ENCODE measurements around the gene ACOX3. TPM values are rescaled to one million over a fixed set of nuclear protein-coding genes. Genes with fewer than 3 reads are reported as not detected.
"Not testable (repeated sequence)": the region's sequence is repeated elsewhere in the genome, so short reads cannot be mapped to it uniquely, and the experiment has no call there.

The ACOX3 gene
- total RNA-seq (10 to 100 TPM; 14.8 to 17.3 TPM), polyA plus RNA-seq (10 to 100 TPM in 2 of 3 donors, 1 to 10 TPM in 1; 9.5 to 14.3 (median 11.4) TPM), total RNA-seq (10.3 to 18.9 (median 15.5) reads per million in 6 experiments)

- peaks cover 40 to 89% (median 86%) of the 10 kb centered on the region in 4 donors for H3K4me1 Mint-ChIP-seq
- ATAC-seq (peak; percentile 91 to 93), DNase-seq (peak; percentile 90 to 99 (median 96))
- peak within 1 kb of the TSS; percentile 94 to 100 (median 98) for H3K4me3 Mint-ChIP-seq
- POLR2A ChIA-PET, result interaction anchor here (0.7 to 1.8 kb wide), 4 partner anchors 10 to 1532 kb away, joined by 3 to 30 read pairs (median 4); partner anchors contain the start of gene TBC1D14
- no peaks in the 10 kb centered on the region for H3K9me3 Mint-ChIP-seq
- peak within 1 kb of the TSS; percentile 98 to 100 (median 99) for H3K27ac Mint-ChIP-seq
- peaks cover 4 to 10% (median 5%) of the 10 kb centered on the region in 3 donors for H3K36me3 Mint-ChIP-seq
- no peaks in the 10 kb centered on the region for H3K27me3 Mint-ChIP-seq
These were observed at the start of gene ACOX3, which contains the start of gene TRMT44 for GRCh38 chr4:8440492-8441311. Gene ACOX3 (minus strand): TSS chr4:8440723. CDS start chr4:8416521, 24,202 bp downstream. Gene TRMT44 (plus strand): TSS chr4:8440777. CDS start chr4:8440823, 46 bp downstream.

GRCh38 chr4:8488791-8489369 is 48.4 kb upstream of the ACOX3 start:
- DNase-seq (no peak), ATAC-seq (no peak)
- H3K27me3 Mint-ChIP-seq, result peaks cover 0 to 13% (median 0%) of the 10 kb centered on the region in 5 donors
- H3K4me3 Mint-ChIP-seq, result no peak overlapping the region
- peaks cover 0 to 10% (median 0%) of the 10 kb centered on the region in 4 donors for H3K4me1 Mint-ChIP-seq
- H3K27ac Mint-ChIP-seq, result no peak overlapping the region
- peaks cover 2 to 13% (median 4%) of the 10 kb centered on the region in 3 donors for H3K36me3 Mint-ChIP-seq
- peaks cover 0 to 5% (median 0%) of the 10 kb centered on the region in 9 donors for H3K9me3 Mint-ChIP-seq
- POLR2A ChIA-PET, result no interaction called here

GRCh38 chr4:8486643-8487042 is 46.1 kb upstream of the ACOX3 start:
- H3K9me3 Mint-ChIP-seq, H3K36me3 Mint-ChIP-seq, H3K4me3 Mint-ChIP-seq, ATAC-seq, POLR2A ChIA-PET: not testable (repeated sequence)
- H3K27me3 Mint-ChIP-seq, result peaks cover 0 to 16% (median 0%) of the 10 kb centered on the region in 5 donors
- H3K27ac Mint-ChIP-seq, result peak overlapping the region in 1 of 10 donors; percentile 46
- DNase-seq, result peak in 1 of 10 donors; percentile 30
- peaks cover 0 to 15% (median 0%) of the 10 kb centered on the region in 4 donors for H3K4me1 Mint-ChIP-seq

- H3K9me3 Mint-ChIP-seq, result no peaks in the 10 kb centered on the region
- no peak overlapping the region for H3K27ac Mint-ChIP-seq
- H3K4me1 Mint-ChIP-seq, result peaks cover 0 to 15% (median 0%) of the 10 kb centered on the region in 4 donors
- peaks cover 0 to 16% (median 0%) of the 10 kb centered on the region in 5 donors for H3K27me3 Mint-ChIP-seq
- POLR2A ChIA-PET, result no interaction called here
- ATAC-seq (no peak), DNase-seq (peak in 1 of 10 donors; percentile 21)
- H3K36me3 Mint-ChIP-seq, result peaks cover 0 to 21% (median 3%) of the 10 kb centered on the region in 3 donors
- H3K4me3 Mint-ChIP-seq, result no peak overlapping the region
These were observed 39.7 kb upstream of the ACOX3 start for GRCh38 chr4:8480221-8480620.

GRCh38 chr4:8478801-8479744 is 38.5 kb upstream of the ACOX3 start:
- Mint-ChIP-seq H3K4me1 (peaks cover 0 to 7% (median 0%) of the 10 kb centered on the region in 4 donors), H3K27ac (peak overlapping the region in 1 of 10 donors; percentile 31), H3K27me3 (peaks cover 0 to 5% (median 0%) of the 10 kb centered on the region in 5 donors), H3K36me3 (peaks cover 0 to 21% (median 3%) of the 10 kb centered on the region in 3 donors), H3K4me3 (no peak overlapping the region), H3K9me3 (no peaks in the 10 kb centered on the region)
- ATAC-seq (no peak), DNase-seq (peak in 1 of 10 donors; percentile 58)
- POLR2A ChIA-PET, result no interaction called here

GRCh38 chr4:8478371-8478770 is 37.8 kb upstream of the ACOX3 start:
- Mint-ChIP-seq H3K27ac (no peak overlapping the region), H3K36me3 (peaks cover 0 to 21% (median 3%) of the 10 kb centered on the region in 3 donors), H3K27me3 (peaks cover 0 to 3% (median 0%) of the 10 kb centered on the region in 5 donors), H3K4me3 (no peak overlapping the region), H3K9me3 (no peaks in the 10 kb centered on the region), H3K4me1 (peaks cover 0 to 7% (median 0%) of the 10 kb centered on the region in 4 donors)
- ATAC-seq (no peak), DNase-seq (peak in 1 of 10 donors; percentile 50)
- POLR2A ChIA-PET, result no interaction called here

- POLR2A ChIA-PET, result no interaction called here
- Mint-ChIP-seq H3K27ac (no peak overlapping the region), H3K36me3 (peaks cover 0 to 21% (median 3%) of the 10 kb centered on the region in 3 donors), H3K9me3 (no peaks in the 10 kb centered on the region), H3K4me1 (peaks cover 0 to 4% (median 0%) of the 10 kb centered on the region in 4 donors), H3K27me3 (no peaks in the 10 kb centered on the region), H3K4me3 (no peak overlapping the region)
- ATAC-seq, result no peak
- peak in 1 of 10 donors; percentile 38 for DNase-seq
These were observed 37.2 kb upstream of the ACOX3 start for GRCh38 chr4:8477676-8478075.

GRCh38 chr4:8477095-8477635 is 36.6 kb upstream of the ACOX3 start:
- Mint-ChIP-seq H3K9me3 (no peaks in the 10 kb centered on the region), H3K36me3 (peaks cover 0 to 21% (median 3%) of the 10 kb centered on the region in 3 donors), H3K27ac (no peak overlapping the region), H3K4me3 (no peak overlapping the region), H3K4me1 (peaks cover 0 to 4% (median 0%) of the 10 kb centered on the region in 4 donors), H3K27me3 (no peaks in the 10 kb centered on the region)
- ATAC-seq (no peak), DNase-seq (peak in 1 of 10 donors; percentile 50)
- POLR2A ChIA-PET, result no interaction called here

GRCh38 chr4:8475751-8476575 is 35.4 kb upstream of the ACOX3 start:
- POLR2A ChIA-PET, result no interaction called here
- peak in 1 of 10 donors; percentile 10 for DNase-seq
- Mint-ChIP-seq H3K27ac (no peak overlapping the region), H3K36me3 (peaks cover 0 to 21% (median 3%) of the 10 kb centered on the region in 3 donors), H3K9me3 (no peaks in the 10 kb centered on the region), H3K27me3 (no peaks in the 10 kb centered on the region), H3K4me1 (peaks cover 0 to 7% (median under 1%) of the 10 kb centered on the region in 4 donors), H3K4me3 (no peak overlapping the region)
- no peak for ATAC-seq

GRCh38 chr4:8474856-8475255 is 34.3 kb upstream of the ACOX3 start:
- POLR2A ChIA-PET, result no interaction called here
- no peaks in the 10 kb centered on the region for H3K27me3 Mint-ChIP-seq

More at GRCh38 chr4:8474856-8475255, 34.3 kb upstream of the ACOX3 start:
- DNase-seq (no peak), ATAC-seq (no peak)
- Mint-ChIP-seq H3K4me1 (peaks cover 0 to 5% (median under 1%) of the 10 kb centered on the region in 4 donors), H3K4me3 (no peak overlapping the region), H3K36me3 (peaks cover 0 to 25% (median 3%) of the 10 kb centered on the region in 3 donors), H3K27ac (no peak overlapping the region), H3K9me3 (no peaks in the 10 kb centered on the region)

All from naive thymus-derived CD8-positive, alpha-beta T cell (primary cell).